SK-N-MC (cell line): ENCODE results near the gene MVK.

Experiments
- DNase-seq: peaks from one replicate; pipeline ENCODE4 v3.0.0-alpha.2; 2011; ENCODE audit warnings: low read depth, low spot score
- H3K27ac ChIP-seq: fragments of 200-600 bp; sonication (generic); 2 replicates; pipeline ENCODE4 v1.5.1; 2016; ENCODE audit warnings: mixed run types
- H3K36me3 ChIP-seq: fragments of 200-600 bp; sonication (generic); 2 replicates; pipeline ENCODE4 v1.6.1; 2017; ENCODE audit warnings: antibody characterized with exemption, low read length, mixed read lengths; ENCODE audit not compliant: insufficient read depth
- H3K4me3 ChIP-seq: fragments of 200-600 bp; sonication (generic); 2 replicates; pipeline ENCODE4 v1.5.1; 2016
- H3K9ac ChIP-seq: fragments of 200-600 bp; sonication (generic); 2 replicates; pipeline ENCODE4 v1.8.0; 2017; ENCODE audit warnings: mixed run types, mixed read lengths; ENCODE audit not compliant: insufficient read length
- H3K9me3 ChIP-seq: fragments of 200-600 bp; sonication (generic); 2 replicates; pipeline ENCODE4 v1.6.1; 2017; ENCODE audit warnings: low read depth, mild to moderate bottlenecking, antibody characterized with exemption, low read length, moderate library complexity, mixed read lengths
- EZH2 ChIP-seq: fragments of 200-600 bp; sonication (generic); IDR thresholded peaks from one replicate; pipeline ENCODE4 v1.6.1; 2017; ENCODE audit warnings: antibody characterized with exemption
- FOXP2 ChIP-seq: optimal IDR thresholded peaks from 2 replicates; pipeline ENCODE3; 2011; ENCODE audit warnings: mild to moderate bottlenecking, moderate library complexity; ENCODE audit not compliant: insufficient read depth; ENCODE audit errors: extremely low read length, control extremely low read depth
- POLR2AphosphoS5 ChIP-seq: IDR thresholded peaks from 2 replicates; pipeline ENCODE4 v1.6.1; 2012; ENCODE audit warnings: mild to moderate bottlenecking, low read depth, low read length, borderline replicate concordance

The MVK gene

DNA sequence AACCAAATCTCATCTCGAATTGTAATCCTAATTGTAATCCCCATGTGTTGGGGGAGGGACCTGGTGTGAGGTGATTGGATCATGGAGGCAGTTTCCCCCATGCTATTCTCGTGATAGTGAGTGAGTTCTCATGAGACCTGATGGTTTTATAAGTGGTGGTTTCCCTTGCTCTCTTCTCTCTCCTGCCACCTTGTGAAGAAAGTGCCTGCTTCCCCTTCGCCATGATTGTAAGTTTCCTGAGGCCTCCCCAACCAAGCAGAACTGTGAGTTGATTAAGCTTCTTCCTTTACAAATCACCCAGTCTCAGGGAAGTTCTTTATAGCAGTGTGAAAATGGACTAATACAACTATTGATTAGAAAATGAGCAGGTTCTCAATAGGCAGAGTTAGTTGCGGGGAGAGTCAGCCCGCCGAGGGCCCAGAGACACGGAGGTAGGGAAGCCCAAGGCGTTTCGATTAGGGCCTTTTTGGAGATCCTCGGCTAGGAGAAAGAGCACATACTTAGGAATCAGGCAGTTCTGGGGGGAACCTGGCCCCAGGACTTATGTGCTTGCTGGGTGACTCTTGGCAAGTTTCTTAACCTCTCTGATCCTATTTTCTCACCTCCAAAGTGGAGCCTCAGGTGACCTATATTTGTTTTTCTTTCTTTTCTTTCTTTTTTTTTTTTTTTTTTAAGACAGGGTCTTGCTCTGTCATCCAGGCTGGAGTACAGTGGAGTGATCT is 65.7 kb downstream of the MVK start:
- Histone ChIP-seq H3K27ac (no peak overlapping the region), H3K4me3 (no peak overlapping the region), H3K9me3 (no peaks in the 10 kb centered on the region), H3K36me3 (no peaks in the 10 kb centered on the region), H3K9ac (no peak overlapping the region)
- DNase-seq = no peak
- TF ChIP-seq POLR2AphosphoS5 (no peak), EZH2 (no peak), FOXP2 (no peak)

DNA sequence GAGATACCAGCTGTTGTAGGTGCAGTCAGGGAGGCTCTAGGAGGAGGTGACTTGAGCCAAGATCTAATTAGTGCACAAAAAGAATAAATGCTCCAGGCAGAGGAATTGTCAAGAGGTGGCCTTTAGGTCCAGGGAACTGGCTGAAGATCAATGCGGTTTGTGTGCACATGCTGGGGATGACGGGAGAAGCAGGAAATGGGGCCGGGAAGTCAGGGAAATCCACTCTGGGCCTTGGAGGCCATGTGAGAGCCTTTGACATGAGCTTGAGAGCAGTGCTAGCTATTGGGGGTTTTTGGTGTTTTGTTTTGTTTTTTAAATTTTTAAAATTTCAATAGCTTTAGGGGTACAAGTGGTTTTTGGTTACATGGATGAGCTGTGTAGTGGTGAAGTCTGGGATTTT is 67.4 kb downstream of the MVK start:
- Histone ChIP-seq H3K9me3 (no peaks in the 10 kb centered on the region), H3K4me3 (no peak overlapping the region), H3K36me3 (no peaks in the 10 kb centered on the region), H3K27ac (no peak overlapping the region), H3K9ac (no peak overlapping the region)
- no peak for DNase-seq
- no peak for TF ChIP-seq POLR2AphosphoS5
- no peak for TF ChIP-seq EZH2
- no peak for TF ChIP-seq FOXP2

DNA sequence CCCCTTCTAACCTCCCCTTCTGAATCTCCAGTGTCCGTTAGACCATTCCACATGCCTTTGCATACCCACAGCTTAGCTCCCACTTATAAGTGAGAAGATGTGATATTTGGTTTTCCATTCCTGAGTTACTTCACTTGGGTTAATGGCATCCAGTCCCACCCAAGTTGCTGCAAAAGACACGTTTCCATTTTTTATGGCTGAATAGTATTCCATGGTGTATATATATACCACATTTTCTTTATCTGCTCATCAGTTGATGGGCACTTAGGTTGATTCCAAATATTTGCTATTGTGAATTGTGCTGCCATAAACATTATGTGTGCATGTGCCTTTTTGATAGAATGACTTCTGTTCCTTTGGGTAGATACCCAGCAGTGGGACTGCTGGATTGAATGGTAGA is 67.8 kb downstream of the MVK start:
- H3K9ac ChIP-seq = no peak overlapping the region
- H3K27ac ChIP-seq = no peak overlapping the region
- no peaks in the 10 kb centered on the region for H3K36me3 ChIP-seq
- H3K4me3 ChIP-seq = no peak overlapping the region
- TF ChIP-seq FOXP2 (no peak), POLR2AphosphoS5 (no peak), EZH2 (no peak)
- no peak for DNase-seq
- no peaks in the 10 kb centered on the region for H3K9me3 ChIP-seq

DNA sequence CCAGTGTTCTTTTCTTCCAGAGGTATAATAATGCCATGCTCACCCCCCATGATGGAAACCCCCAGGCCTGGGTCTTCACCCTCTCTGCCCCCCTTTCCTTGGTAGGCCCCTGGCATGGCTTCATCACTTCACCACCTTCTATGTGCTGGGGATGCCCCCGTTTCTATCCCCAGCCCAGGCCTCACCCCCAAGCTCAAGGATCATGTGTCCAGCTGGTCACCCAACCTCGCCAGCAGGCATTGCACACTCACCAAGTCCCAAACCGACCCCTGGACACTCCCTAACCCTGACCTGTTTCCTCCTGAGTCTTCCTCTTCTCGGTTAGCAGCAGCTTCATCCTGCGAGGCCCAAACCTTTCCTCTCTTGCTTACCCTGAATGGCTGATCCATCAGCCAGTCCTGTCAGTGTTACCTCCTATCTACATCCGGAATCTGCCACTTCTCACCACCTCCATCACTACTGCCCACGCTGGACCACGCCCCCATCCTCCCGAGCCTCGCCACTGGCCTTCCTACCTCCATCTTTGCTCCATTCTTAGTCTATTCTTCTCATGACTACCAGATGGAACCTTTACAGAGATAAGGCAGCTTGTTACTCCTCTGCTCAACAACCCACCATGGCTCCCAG is 69.0 kb downstream of the MVK start:
- DNase-seq = no peak

DNA sequence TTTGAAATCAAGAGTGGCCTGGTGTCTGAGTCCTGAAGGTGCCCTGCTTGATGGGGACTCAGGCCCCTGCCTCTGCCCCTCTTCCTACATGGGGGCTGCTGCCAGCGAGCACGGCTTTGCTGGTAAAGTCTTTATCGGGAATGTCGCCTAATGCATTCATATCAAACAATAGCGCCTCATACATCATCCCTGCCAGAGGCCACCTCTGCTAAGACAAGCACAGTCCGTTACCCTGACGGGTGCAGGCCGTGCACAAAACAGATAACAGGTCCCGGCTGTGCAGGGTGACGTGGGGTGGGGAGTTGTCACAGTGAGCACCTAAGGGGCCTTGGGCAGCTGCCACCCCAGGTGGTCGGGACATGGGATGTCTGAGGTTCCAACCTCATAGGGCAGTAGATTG is 71.6 kb downstream of the MVK start:
- Histone ChIP-seq H3K36me3 (no peaks in the 10 kb centered on the region), H3K9me3 (no peaks in the 10 kb centered on the region), H3K9ac (no peak overlapping the region), H3K27ac (no peak overlapping the region), H3K4me3 (no peak overlapping the region)
- no peak for DNase-seq
- TF ChIP-seq POLR2AphosphoS5 (no peak), EZH2 (no peak), FOXP2 (no peak)

More for the DNA sequence above, 69.0 kb downstream of the MVK start:
- Histone ChIP-seq H3K27ac (no peak overlapping the region), H3K4me3 (no peak overlapping the region), H3K9me3 (no peaks in the 10 kb centered on the region), H3K36me3 (no peaks in the 10 kb centered on the region), H3K9ac (no peak overlapping the region)
- no peak for TF ChIP-seq FOXP2
- no peak for TF ChIP-seq EZH2
- no peak for TF ChIP-seq POLR2AphosphoS5

DNA sequence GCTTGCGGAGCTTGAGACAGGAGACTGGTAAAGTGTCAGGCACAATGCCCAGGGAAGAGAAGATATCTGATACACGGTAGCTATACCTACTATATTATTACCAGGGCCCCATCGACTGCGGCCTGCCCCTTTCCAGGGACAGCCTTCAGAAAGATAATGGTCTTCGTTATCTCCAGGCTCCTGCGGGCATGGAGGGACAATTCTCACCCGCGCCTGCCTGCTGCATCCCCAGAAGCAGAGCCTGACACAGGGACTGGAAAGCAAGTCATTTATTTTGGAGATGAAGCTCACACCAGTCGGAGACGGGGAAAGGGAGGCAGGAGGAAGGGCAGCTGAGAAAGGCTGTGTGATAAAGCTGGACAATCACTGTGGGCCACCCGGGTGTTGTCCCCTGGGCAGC is 72.1 kb downstream of the MVK start:
- no peaks in the 10 kb centered on the region for H3K36me3 ChIP-seq
- no peak overlapping the region for H3K9ac ChIP-seq
- H3K27ac ChIP-seq = no peak overlapping the region
- no peak for TF ChIP-seq POLR2AphosphoS5
- no peak for TF ChIP-seq FOXP2
- TF ChIP-seq EZH2 = no peak
- no peaks in the 10 kb centered on the region for H3K9me3 ChIP-seq
- DNase-seq = no peak
- H3K4me3 ChIP-seq = no peak overlapping the region
